Measurements from ENCODE around the gene CDT1. TPM values are rescaled to one million over a fixed set of nuclear protein-coding genes. Genes with fewer than 3 reads are reported as not detected.
"Not testable (repeated sequence)": the region's sequence is repeated elsewhere in the genome, so short reads cannot be mapped to it uniquely, and the experiment has no call there.

CDT1 gene
- total and polyA plus RNA-seq, 9 donors = 0.18 to 3.2 (median 0.95) TPM; not detected in 1

GRCh38 chr16:88784074-88784855, 19.3 kb upstream of the CDT1 start:
- Histone ChIP-seq H3K4me1 (ENCODE audit: insufficient read depth) (peaks cover 25% of the 10 kb centered on the region), H3K36me3 (no peaks in the 10 kb centered on the region), H3K9me3 (no peaks in the 10 kb centered on the region), H3K4me3 (peak overlapping the region; percentile 74), H3K27me3 (no peaks in the 10 kb centered on the region), H3K27ac (peak overlapping the region; percentile 67 to 75)
- intact Hi-C loops (cut with DNase I) = loop anchor here (2.0 to 5.0 kb wide), 3 partner anchors 39 to 42 kb away; no protein-coding TSS in a partner anchor
- peak; percentile 68 to 84 (median 82) for DNase-seq
- WGBS, 3 donors = 1 to 3% (median 1%) methylated on average over 63 to 74 of the region's 74 CpGs
- TF ChIP-seq POLR2A (IDR thresholded peaks at IDR 0.05) (no peak), CTCF (IDR thresholded peaks at IDR 0.05) (peak; percentile 30 to 72 (median 55)), EP300 (IDR thresholded peaks at IDR 0.05) (no peak)

GRCh38 chr16:88784856-88785105, 18.8 kb upstream of the CDT1 start:
- H3K27me3 ChIP-seq = no peaks in the 10 kb centered on the region
- 0 to 2% (median 1%) methylated on average over 17 to 32 of the region's 32 CpGs for WGBS, 3 donors
- no peak for TF ChIP-seq EP300 (IDR thresholded peaks at IDR 0.05)
- no peak for TF ChIP-seq POLR2A (IDR thresholded peaks at IDR 0.05)
- TF ChIP-seq CTCF (IDR thresholded peaks at IDR 0.05) = no peak
- peak overlapping the region; percentile 74 for H3K4me3 ChIP-seq
- peak overlapping the region; percentile 67 to 75 for H3K27ac ChIP-seq
- no peaks in the 10 kb centered on the region for H3K9me3 ChIP-seq
- H3K36me3 ChIP-seq = no peaks in the 10 kb centered on the region
- intact Hi-C loops (cut with DNase I) = loop anchor here (2.0 to 5.0 kb wide), 3 partner anchors 40 to 42 kb away; no protein-coding TSS in a partner anchor
- no peak for DNase-seq
- peaks cover 20% of the 10 kb centered on the region for H3K4me1 ChIP-seq (ENCODE audit: insufficient read depth)

GRCh38 chr16:88785106-88785924, 18.3 kb upstream of the CDT1 start, which contains the start of gene PIEZO1:
Gene PIEZO1, minus strand, starts transcription at chr16:88785220. Its CDS starts 256 bp downstream, at chr16:88784964.
- TF ChIP-seq POLR2A (IDR thresholded peaks at IDR 0.05) (no peak), CTCF (IDR thresholded peaks at IDR 0.05) (peak; percentile 87 to 97 (median 94)), EP300 (IDR thresholded peaks at IDR 0.05) (no peak)
- peaks cover 15% of the 10 kb centered on the region for H3K4me1 ChIP-seq (ENCODE audit: insufficient read depth)
- intact Hi-C loops (cut with DNase I) = loop anchor here in 2 of 4 donors (2.0 kb wide), 2 partner anchors 41 to 43 kb away; no protein-coding TSS in a partner anchor
- no peaks in the 10 kb centered on the region for H3K36me3 ChIP-seq
- peak within 1 kb of the TSS; percentile 74 for H3K4me3 ChIP-seq
- peak within 1 kb of the TSS; percentile 67 to 75 for H3K27ac ChIP-seq
- WGBS, 3 donors = 2 to 4% (median 4%) methylated on average over 60 to 109 of the region's 110 CpGs
- peak; percentile 73 to 88 (median 85) for DNase-seq
- H3K27me3 ChIP-seq = no peaks in the 10 kb centered on the region
- H3K9me3 ChIP-seq = no peaks in the 10 kb centered on the region

- Histone ChIP-seq H3K9me3 (no peaks in the 10 kb centered on the region), H3K4me1 (ENCODE audit: insufficient read depth) (peaks cover 9% of the 10 kb centered on the region), H3K36me3 (no peaks in the 10 kb centered on the region), H3K4me3 (no peak overlapping the region), H3K27ac (no peak overlapping the region), H3K27me3 (no peaks in the 10 kb centered on the region)
- intact Hi-C loops (cut with DNase I) = no loop called here
- 78 to 86% (median 83%) methylated on average over 11 of the region's 11 CpGs for WGBS, 3 donors
- TF ChIP-seq EP300 (IDR thresholded peaks at IDR 0.05) = no peak
- TF ChIP-seq CTCF (IDR thresholded peaks at IDR 0.05) = no peak
- TF ChIP-seq POLR2A (IDR thresholded peaks at IDR 0.05) = no peak
- no peak for DNase-seq
Measured at GRCh38 chr16:88787579-88788314, 15.8 kb upstream of the CDT1 start.

GRCh38 chr16:88788749-88789148, 14.8 kb upstream of the CDT1 start:
- H3K9me3 ChIP-seq; DNase-seq; H3K27ac ChIP-seq; H3K4me3 ChIP-seq; H3K4me1 ChIP-seq (ENCODE audit: insufficient read depth); intact Hi-C loops (cut with DNase I); H3K36me3 ChIP-seq; H3K27me3 ChIP-seq: not testable (repeated sequence)
- WGBS, 3 donors = 88 to 91% (median 89%) methylated on average over 8 of the region's 8 CpGs

All from ovary (tissue), 9 donors.